Hepatocyte (in vitro differentiated cells): ENCODE results near the gene ETHE1.

Experiments used
- EZH2 ChIP-seq: fragments of 200-600 bp; sonication (generic); IDR thresholded peaks from 2 replicates; pipeline ENCODE4 v1.6.1; 2016; ENCODE audit warnings: antibody characterized with exemption, mild to moderate bottlenecking, borderline replicate concordance
- EZH2phosphoT487 ChIP-seq: fragments of 200-600 bp; sonication (generic); IDR thresholded peaks from one replicate; pipeline ENCODE4 v1.6.1; 2018; ENCODE audit warnings: antibody characterized with exemption, mild to moderate bottlenecking, low read depth, moderate library complexity; ENCODE audit not compliant: unreplicated experiment, severe bottlenecking

- no peak for TF ChIP-seq EZH2
- no peak for TF ChIP-seq EZH2phosphoT487
Observed at GRCh38 chr19:43496960-43497359, 30.0 kb downstream of the ETHE1 start.
